HG03469 (cell line): Measurements from ENCODE around the gene KRT79.

Experiments
- ATAC-seq: cut with Tn5 transposase; IDR thresholded peaks from one replicate; pipeline ENCODE4 v1.9.1; 2021; ENCODE audit warnings: mild to moderate bottlenecking, moderate library complexity, moderate number of reproducible peaks; ENCODE audit not compliant: unreplicated experiment

The KRT79 gene

DNA sequence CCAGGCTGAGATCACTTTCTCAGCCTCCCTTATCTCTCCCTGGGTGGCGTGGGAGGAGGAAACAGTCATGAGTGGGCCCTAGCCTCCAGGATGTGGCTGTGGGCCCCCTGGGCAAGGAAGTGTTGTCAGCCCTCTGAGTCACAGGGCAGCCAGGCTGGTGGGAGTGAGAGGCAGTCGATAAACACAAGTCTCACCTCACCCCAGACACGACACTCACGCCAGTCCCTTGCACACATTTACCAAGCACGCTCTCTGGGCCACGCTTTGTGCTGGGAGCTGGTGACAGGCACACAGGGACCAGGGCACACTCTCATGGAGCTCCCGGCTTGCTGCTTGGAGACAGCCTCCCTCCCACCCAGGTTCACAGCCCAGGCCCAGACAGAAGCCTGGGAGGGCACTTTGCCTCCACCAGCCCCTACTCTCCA lies 1.9 kb upstream of the KRT79 start:
- ATAC-seq = no peak

DNA sequence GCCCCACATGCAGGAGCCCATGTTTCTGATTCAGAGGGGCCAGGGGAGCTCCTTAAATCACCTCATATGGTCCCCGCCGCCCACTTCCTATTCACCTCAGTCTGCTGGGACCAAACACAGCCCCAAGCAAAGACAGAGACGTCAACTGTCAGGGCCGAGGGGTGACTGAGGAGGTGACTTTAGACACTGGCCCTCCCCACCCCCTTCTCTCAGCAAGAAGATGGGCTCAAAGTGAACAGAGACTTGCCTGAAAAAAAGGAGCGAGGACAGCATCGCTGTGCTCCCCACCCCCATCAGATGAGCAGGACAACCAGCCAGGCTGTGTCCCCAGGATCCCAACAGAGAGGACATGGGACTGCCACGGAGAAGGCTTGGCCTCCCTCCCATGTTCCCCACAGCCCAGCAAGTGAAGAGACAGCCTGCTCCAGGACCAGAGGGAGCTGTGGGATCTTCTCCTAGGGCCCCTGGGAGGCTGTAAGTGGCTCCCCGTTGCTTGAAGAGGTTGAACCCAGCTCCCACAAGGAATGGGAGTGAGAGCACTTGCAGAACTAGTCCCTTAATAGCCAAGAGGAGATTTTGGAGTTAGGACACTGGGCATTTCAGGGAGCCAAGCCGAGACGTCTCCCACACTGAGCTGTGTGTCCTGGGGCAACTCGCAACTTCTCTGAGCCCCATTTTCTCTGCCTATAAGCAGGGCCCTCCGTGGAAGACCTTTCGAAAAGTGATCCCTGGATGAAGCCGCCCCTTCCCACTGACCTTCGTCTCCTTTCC lies 1.3 kb upstream of the KRT79 start:
- ATAC-seq = no peak

DNA sequence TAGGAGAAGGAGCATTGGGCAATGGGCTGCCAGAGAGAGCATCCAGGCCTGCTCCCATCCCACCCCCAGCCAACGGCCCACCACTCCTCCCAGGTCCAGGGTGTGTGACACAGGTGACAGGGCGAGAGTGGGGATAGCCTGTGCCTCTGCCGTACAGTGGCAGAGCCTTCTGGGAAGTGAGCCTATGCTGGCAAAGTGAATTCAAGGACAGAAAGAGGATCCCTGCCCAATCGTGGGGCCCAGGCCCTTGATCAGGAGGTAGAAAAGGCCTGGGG lies 553 bp upstream of the KRT79 start:
- ATAC-seq = no peak

DNA sequence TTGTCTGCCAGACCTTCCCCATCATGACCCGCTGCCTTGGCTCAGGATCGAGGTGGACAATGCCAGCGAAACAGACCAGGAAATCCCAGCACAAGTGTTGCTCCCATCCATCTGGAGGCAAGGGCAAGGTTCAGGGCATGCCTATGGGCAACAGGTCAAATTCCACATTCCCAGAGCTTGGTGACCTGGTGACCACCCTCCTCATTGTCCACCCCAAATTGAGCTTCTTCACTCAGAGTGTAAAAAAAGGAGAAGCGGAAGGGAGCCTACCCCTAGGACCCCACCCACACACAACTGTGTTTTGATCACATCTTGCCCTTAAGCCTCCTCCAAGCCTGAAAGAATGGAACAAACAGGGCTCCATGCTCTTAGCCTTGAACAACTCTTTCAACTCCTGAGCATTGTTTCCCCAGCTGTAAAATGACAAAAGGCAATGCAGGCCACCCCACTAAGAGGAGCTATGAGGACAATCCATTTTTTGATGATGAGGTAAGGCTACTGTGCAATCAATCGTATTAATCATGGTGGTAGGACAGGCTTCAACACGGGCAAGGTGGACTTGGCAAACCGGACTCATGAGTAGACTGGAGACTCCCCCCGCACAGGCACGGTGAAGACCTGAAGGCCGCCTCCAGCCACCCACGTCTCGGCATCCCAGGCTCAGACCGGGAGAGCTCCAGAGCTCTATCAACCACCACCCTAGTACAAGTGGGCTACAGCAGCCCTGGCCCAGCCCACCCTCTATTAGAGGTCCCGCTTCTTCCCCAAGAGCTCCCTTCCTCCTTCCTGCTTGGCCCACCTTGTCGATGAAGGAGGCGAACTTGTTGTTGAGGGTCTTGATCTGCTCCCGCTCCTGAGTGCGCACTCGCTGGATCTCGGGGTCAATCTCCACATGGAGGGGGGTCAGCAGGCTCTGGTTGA lies 866 bp downstream of the KRT79 start:
- ATAC-seq = no peak

DNA sequence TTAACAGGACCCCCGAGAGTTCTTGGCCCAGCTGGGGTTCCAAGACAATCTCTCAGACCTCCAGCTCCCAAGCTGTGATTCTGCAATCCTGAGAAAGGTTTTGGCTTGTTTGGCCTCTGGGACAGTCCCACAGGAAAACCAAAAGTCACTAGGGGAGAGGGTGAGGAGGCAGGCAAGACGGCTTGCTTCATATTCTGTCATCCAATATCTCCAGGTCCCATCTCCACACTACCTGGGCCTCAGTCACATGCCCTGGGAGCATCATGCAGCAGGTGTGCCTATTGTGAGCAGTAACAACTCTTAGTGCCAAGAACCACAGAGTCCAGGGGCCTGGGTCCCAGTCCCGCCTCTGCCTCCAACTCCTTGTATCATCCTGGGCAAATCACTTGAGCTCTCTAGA lies 1.7 kb downstream of the KRT79 start:
- ATAC-seq = no peak

DNA sequence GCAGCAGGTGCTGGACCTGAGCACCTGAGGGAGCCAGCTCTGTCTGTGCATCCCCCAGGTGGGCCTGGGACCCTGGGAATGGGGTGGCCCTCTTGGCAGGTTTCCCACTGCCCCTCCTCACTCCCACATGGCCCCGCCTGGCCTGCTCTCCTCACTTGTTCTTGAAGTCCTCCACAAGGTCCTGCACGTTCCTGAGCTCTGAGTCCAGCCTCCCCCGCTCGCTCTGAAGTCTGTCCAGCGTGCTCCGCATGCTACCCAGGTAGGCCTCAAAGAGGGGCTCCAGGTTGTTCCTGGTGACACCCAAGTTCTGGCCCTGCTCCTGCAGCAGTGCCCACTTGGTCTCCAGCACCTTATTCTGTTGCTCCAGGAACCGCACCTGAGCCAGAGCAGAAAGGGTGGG lies 2.9 kb downstream of the KRT79 start:
- ATAC-seq = no peak

DNA sequence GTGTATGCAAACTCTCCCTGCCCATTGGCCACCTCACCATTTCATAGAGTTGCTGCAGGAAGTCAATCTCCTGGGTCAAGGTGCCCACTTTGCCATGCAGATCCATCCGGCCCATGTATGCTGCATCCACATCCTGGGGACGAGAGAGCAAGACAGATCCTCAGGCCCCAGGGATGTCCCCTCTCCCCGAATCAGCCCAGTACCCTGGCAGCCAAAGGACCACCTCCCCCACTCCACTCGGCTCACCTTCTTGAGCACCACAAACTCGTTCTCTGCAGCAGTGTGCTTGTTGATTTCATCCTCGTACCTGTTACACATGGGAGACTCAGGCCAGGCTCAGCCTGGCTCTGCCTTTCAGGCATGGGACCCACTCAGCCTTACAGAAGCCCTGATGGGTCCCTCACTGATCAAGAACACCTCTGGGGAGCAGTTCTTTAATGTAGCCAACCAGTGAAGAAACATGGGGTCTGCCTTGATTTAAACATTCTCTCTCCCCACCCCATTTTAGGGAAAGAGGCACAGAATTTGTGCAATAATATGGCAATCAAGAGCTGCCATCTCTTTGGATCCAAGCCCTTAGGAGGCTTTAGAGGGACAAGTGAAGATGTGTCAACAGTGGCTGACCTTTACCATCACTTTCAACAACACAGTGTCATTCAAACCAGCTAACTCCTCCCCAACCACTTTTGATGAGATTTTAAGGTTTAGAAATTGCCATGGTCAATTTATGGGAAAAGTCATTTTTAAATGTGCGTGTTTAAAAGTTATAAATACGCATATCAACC lies 3.9 kb downstream of the KRT79 start:
- ATAC-seq = no peak

DNA sequence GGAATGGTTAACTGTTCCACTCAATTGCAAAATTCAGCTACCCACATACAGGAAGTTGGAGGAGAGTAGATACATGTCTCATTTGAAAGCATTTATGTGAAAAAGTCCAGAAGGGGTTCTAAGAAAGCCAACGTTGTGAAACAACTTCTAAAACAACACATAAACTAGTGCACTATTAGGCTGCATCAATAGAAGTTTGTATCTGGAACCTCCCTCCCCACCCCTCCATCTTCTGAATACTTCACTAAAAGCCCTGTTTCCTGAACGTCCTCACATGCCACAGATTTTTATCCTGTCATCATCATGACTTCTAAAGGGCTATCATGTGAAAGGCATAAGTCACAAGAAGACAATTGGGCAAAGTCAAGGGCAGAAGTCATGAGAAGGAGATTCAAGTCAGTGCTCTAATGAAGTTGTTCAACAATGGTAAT lies 5.5 kb downstream of the KRT79 start:
- ATAC-seq = no peak

DNA sequence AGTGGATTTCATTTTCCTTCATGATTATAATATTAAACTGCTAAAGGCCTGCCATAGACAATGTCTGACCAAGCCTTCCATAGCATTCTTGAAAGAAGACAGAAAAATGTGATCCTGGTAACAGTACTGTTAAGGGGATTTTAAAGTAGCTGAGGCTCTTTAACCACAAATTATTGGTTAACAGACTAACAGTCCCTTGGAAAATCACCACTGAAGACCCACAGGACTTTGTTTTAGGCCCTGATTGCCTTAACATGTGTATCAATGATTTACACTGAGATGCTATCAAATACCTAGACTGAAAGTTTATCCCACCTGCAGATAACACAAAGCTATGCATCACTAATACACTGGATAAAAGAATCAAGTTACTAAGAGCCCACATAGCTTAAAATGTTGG lies 6.0 kb downstream of the KRT79 start:
- ATAC-seq = no peak

DNA sequence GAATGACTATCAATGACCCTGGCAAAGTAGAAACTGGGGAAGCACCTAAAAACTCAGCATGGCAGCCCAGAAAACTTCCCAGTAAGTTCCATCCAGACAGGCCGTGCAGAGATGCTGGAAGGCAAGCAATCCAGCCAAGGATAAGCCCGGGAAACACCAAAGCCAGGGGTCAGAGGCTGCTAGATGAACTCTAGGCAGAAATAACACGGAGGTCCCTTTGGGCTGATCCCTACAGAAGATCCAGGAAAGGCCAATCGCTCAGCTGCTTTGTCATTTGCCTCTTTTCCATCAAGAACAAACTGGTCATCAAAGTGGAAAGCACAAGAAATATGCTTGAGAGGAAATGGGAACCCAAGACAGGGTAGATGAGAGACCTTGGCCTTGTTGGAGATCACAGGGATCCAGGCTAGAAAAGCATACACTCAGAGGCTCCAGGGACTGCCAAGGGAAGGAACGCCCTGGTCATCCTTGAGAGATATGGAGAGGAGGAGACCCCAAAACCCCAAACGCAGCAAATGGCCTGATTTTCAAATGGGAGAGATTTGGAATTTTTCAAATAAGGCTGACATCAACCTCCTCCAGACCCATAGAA lies 6.5 kb downstream of the KRT79 start:
- ATAC-seq = no peak

DNA sequence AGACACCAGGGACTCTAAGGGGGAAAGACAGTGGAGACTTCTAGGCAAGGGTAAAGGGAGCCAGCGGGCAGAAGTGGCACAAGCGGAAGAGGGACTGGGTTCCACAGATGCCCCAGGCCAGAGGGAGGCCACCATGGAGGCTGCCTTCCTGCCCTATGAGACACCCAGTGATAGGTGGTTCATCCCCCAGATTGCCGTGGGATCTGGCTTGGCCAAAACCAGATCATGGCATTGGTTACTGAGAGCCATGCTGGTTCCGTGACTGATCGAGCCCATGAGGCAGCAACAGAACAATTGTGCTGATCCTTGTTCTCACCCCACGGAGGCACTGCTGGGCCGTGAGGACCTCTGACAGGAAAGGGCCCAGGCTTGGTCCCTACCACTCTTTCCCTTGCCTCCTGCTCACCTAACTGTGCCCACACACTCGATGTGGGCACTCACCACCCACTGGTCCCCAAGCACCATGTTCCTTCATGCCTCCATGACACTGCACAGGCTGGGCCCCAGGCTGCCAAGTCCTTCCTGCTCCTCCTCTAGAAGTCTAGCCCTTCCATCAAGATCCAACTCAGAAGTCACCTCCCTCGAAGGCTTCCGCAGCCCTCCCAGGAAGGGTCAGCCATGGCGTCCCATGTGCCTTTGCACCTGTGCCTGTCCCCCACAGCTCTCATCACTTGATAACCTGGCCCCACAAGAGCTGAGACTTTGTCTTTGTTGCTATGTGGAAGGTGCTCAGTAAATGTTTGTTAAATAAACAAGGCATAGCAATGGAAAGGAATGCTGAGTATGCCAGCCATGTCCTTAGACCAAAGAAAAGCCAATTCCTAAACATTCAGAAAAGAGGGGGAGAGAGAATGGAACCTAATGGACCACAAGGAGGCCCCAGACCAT lies 7.3 kb downstream of the KRT79 start:
- no peak for ATAC-seq

DNA sequence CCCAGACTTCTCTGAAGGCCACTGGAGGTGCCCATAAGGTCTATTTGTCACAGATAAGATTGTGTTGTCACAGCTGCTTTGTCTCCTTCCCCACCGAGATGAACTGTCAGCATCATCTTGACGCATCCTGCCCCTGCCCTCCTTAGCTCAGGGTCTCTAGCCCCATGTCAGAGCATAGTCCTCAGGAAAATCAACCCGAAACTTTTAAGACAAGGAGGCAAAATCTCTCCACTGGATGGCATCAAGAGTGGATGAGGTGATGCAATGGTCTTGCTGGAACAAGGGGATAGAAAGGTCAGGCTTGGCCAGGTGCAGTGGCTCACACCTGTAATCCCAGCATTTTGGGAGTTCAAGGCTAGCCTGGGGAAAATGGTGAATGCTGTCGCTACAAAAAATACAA lies 8.2 kb downstream of the KRT79 start:
- ATAC-seq = no peak

DNA sequence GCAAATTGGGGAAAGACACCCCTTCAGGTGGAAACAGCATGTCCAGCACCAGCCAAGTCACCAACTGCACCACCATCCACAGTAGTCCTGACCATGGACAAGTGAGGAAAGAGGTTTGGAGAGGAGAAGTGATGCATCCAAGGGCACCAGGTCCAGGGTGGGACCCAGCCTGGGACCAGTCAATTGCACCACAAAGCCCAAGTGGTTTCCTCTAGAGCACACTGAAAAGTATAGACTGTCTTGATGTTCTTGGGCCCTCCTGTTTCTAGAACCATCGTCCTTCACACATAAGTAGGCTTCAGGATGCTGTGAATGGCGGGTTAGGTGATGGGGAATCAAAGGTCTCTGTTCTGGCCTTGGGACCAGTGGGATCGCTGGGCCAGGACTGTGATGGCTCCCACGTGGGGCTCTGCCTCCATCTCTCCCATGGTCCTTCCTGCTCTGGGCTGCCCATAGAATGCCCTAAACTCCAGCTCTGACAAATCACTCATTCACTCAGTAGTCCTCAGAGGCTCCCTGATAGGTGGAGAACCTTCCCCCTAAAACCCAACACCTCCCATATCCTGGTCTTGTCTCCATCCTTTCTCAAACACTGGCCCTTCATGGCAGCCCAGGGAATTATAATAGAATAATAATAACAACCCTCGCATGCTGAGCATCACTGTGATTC lies 9.2 kb downstream of the KRT79 start:
- ATAC-seq = no peak

DNA sequence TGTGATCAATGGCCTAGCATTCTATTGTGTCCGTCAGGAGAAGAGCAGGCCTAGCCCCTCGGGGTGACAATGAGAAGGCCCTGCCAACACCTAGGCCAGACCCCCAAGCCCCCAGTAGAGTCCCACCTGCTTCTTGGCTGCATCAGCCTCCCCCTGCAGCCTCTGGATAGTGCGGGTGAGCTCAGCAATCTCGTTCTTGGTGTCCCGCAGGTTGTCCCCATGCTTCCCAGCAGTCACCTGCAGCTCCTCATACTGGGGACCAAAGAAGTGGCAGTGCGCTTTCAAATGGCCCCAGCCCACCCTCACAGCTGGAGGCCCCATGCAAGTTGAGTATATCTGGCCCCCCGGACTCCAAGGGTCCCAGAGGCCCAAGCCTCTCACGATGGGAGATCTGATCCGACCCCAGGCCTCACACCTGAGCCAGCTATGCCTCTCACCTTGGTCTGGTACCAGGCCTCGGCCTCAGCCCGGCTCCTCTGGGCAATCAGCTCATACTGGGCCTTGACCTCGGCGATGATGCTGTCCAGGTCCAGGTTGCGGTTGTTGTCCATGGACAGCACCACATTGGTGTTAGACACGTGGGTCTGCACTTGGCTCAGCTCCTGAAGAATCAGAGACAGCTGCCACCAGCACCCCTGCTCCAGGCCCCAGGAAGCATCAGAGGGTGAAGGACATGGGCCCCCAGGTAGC lies 10.2 kb downstream of the KRT79 start:
- ATAC-seq = no peak

DNA sequence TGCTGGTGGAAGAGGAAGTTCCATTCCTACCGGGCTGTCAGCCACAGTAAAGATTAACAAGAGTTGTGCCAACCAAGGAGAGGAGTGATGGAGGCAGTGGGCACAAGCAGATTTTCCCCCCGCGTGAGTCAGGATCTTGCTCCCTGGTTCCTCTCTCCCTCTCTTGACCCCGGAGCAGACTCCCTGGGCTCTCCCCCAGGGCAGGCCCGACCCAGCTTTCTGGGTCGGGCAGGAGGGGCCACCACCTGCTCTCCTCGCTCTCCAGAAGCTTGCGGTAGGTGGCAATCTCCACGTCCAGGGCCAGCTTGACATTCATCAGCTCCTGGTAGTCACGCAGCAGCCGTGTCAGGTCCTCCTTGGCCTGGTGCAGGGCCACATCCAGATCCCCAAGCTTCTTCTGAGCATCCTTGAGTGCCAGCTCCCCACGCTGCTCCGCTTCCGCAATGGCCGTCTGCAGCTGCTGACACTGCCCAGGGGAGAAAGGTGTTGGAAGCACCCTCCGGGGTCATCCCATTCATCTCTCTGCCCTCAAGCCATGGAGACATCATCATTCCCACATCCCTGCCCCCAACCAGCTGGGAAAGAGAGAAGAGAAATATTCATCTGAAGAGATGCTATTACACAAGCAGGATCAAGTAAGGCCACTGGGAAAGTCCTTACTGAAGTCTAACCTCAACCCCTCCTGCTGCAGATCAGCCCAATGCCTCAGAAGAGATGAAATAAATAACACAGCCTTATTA lies 11.2 kb downstream of the KRT79 start:
- no peak for ATAC-seq

DNA sequence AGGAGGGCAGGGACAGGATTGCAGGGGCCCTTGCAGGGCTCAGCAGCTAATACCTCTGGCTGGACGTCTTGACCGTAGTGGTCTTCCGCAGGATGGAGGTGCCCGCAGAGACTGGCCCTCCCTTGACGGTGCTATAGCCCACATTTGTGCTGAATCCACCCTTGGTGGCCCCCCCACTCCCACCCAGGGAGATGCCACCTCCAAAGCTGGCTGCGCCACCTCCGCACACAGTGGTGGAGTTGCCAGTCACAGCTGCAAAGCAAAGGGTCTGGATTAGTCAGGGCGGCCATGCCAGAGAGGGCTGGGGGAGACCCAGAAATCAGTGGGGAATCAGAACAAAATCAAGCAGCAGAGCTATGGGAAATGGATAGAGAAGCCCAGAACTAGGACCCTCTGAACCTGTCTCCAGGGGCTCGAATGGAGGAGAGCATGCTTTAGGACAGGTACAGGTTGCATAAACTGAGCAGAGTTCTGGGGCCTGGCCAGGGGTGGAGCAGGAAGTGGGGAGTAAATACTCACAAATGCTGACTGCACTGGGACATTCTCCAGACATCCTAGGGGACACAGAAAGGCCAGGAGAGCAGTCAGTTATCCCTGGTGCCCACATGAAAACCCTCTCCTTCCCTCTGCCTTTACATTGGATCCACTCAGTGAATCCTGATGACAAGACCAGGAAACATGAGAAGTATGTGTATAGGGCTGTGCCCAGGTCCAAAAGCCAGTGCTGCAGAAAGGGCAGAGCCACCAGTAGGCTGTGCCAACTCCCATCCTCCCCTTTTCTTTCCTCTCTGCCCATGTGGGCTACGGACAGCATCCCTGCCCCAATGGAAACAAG lies 12.1 kb downstream of the KRT79 start:
- no peak for ATAC-seq

DNA sequence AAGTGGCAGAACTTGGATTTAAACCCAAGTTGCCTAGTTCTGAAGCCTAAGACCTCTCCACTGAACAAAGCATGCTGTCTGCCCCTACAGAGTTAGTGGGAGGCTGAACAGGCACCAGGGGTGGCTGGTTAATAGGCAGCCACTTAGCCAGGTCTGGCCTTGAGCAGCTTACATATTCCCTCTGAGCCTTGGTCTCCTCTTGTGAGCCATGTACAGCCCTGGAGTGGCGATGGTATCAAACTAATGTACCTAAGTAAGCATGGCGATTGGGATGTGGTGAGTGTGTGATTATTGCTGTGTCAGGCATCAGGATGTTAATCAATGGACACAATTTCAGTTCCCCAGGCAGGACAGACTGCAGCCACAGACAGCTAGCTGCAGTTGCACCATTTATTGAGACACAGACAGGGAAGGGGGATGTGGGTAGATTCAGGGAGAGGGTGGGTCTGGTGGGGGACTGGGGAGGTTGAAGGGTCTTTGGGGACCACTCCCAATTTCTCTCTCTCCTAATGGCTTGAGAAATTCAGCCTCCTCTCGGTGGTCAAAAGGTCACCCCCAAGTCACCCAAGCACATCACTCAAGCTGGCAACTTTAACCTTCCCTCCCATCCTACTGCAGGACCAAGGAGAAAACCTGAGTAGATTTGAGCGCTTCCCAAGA lies 12.9 kb downstream of the KRT79 start:
- ATAC-seq = no peak
